ENCODE results near the gene GPR82.

GRCh38 chrX:41718481-41719235 is 5.3 kb upstream of the GPR82 start:
- TF ChIP-seq POLR2AphosphoS5 (IDR thresholded peaks at IDR 0.05; ENCODE audit: low read depth, low read length) (no peak), CTCF (IDR thresholded peaks at IDR 0.05 in 2 of 3, conservative IDR thresholded peaks at IDR 0.05 in 1 of 3; ENCODE audit: borderline replicate concordance in 1 of 3, insufficient read depth in 1 of 3, low read depth in 2 of 3, low read length in 2 of 3) (no peak), EZH2 (IDR thresholded peaks at IDR 0.05) (no peak), YY1 (IDR thresholded peaks at IDR 0.05; ENCODE audit: extremely low read depth, insufficient replicate concordance, low read depth, low read length) (no peak), CEBPB (IDR thresholded peaks at IDR 0.05; ENCODE audit: low read depth) (no peak), ZNF274 (IDR thresholded peaks at IDR 0.05; ENCODE audit: low read depth, low read length) (no peak)
